HG03521 (cell line): ENCODE results near the gene ITPR2.

Source experiments
- ATAC-seq: cut with Tn5 transposase; IDR thresholded peaks from one replicate; pipeline ENCODE4 v1.9.1; 2021; ENCODE audit warnings: mild to moderate bottlenecking, moderate library complexity; ENCODE audit not compliant: unreplicated experiment

The ITPR2 gene

GRCh38 chr12:26825459-26826016 is 7.5 kb downstream of the ITPR2 start:
- no peak for ATAC-seq

GRCh38 chr12:26823390-26823789 is 9.6 kb downstream of the ITPR2 start:
- no peak for ATAC-seq

- ATAC-seq: no peak
Measured at GRCh38 chr12:26822026-26822425, 11.0 kb downstream of the ITPR2 start.

GRCh38 chr12:26821212-26821701 is 11.7 kb downstream of the ITPR2 start:
- no peak for ATAC-seq

GRCh38 chr12:26818636-26819035 is 14.4 kb downstream of the ITPR2 start:
- no peak for ATAC-seq

- no peak for ATAC-seq
Measured at GRCh38 chr12:26818201-26818600, 14.8 kb downstream of the ITPR2 start.

GRCh38 chr12:26817183-26817591 is 15.8 kb downstream of the ITPR2 start:
- peak; percentile 94 for ATAC-seq

GRCh38 chr12:26813812-26814211 is 19.2 kb downstream of the ITPR2 start:
- no peak for ATAC-seq

- no peak for ATAC-seq
Measured at GRCh38 chr12:26810330-26810729, 22.7 kb downstream of the ITPR2 start.

GRCh38 chr12:26809611-26810285 is 23.2 kb downstream of the ITPR2 start:
- no peak for ATAC-seq

GRCh38 chr12:26808766-26809476 is 24.1 kb downstream of the ITPR2 start:
- no peak for ATAC-seq

GRCh38 chr12:26807292-26807691 is 25.7 kb downstream of the ITPR2 start:
- ATAC-seq: no peak

- no peak for ATAC-seq
Measured at GRCh38 chr12:26806556-26806955, 26.4 kb downstream of the ITPR2 start.

- no peak for ATAC-seq
Measured at GRCh38 chr12:26805401-26805971, 27.5 kb downstream of the ITPR2 start.

GRCh38 chr12:26803552-26803951 is 29.4 kb downstream of the ITPR2 start:
- no peak for ATAC-seq

GRCh38 chr12:26801486-26801885 is 31.5 kb downstream of the ITPR2 start:
- no peak for ATAC-seq

GRCh38 chr12:26800858-26801257 is 32.1 kb downstream of the ITPR2 start:
- no peak for ATAC-seq

GRCh38 chr12:26800347-26800746 is 32.6 kb downstream of the ITPR2 start:
- no peak for ATAC-seq

GRCh38 chr12:26799741-26800140 is 33.3 kb downstream of the ITPR2 start:
- no peak for ATAC-seq

- no peak for ATAC-seq
Measured at GRCh38 chr12:26798640-26799039, 34.4 kb downstream of the ITPR2 start.

GRCh38 chr12:26798023-26798422 is 35.0 kb downstream of the ITPR2 start:
- ATAC-seq: no peak

- ATAC-seq: no peak
Measured at GRCh38 chr12:26795910-26796309, 37.1 kb downstream of the ITPR2 start.
